Smooth muscle cell (in vitro differentiated cells): Measurements from ENCODE around the gene STX16. TPM values are rescaled to one million over a fixed set of nuclear protein-coding genes. Genes with fewer than 3 reads are reported as not detected.

Experiments used
- DNase-seq: peaks from one replicate; lab custom pipeline; 2025; ENCODE audit not compliant: unreplicated experiment; lab: John Stamatoyannopoulos, UW
- H2AFZ ChIP-seq: fragments of 200-600 bp; sonication (generic); 2 replicates; pipeline ENCODE4 v1.6.0; 2016; ENCODE audit warnings: antibody characterized with exemption, low read depth, mild to moderate bottlenecking
- H3F3A ChIP-seq: fragments of 200-600 bp; sonication (generic); 2 replicates; pipeline ENCODE4 v1.6.0; 2017; ENCODE audit warnings: antibody characterized with exemption, low read depth
- H3K27ac ChIP-seq: fragments of 200-600 bp; sonication (generic); 2 replicates; pipeline ENCODE4 v1.5.1; 2016; ENCODE audit warnings: low read depth, mild to moderate bottlenecking
- H3K27me3 ChIP-seq: fragments of 200-600 bp; sonication (generic); 2 replicates; pipeline ENCODE4 v1.6.1; 2016; ENCODE audit warnings: low read depth, mild to moderate bottlenecking
- H3K36me3 ChIP-seq: fragments of 200-600 bp; sonication (generic); 2 replicates; pipeline ENCODE4 v1.5.1; 2016; ENCODE audit warnings: low read depth
- H3K4me1 ChIP-seq: fragments of 200-600 bp; sonication (generic); 2 replicates; pipeline ENCODE4 v1.5.1; 2016; ENCODE audit warnings: low read depth
- H3K4me2 ChIP-seq: fragments of 200-600 bp; sonication (generic); 2 replicates; pipeline ENCODE4 v1.6.0; 2016; ENCODE audit warnings: mild to moderate bottlenecking
- H3K4me3 ChIP-seq: fragments of 200-600 bp; sonication (generic); 2 replicates; pipeline ENCODE4 v1.5.1; 2016; ENCODE audit warnings: mild to moderate bottlenecking
- H3K79me2 ChIP-seq: fragments of 200-600 bp; sonication (generic); 2 replicates; pipeline ENCODE4 v1.6.0; 2016; ENCODE audit warnings: low read depth, mild to moderate bottlenecking
- H3K9ac ChIP-seq: fragments of 200-600 bp; sonication (generic); 2 replicates; pipeline ENCODE4 v1.6.0; 2016; ENCODE audit warnings: low read depth
- H3K9me3 ChIP-seq: fragments of 200-600 bp; sonication (generic); replicated peaks from 2 replicates; pipeline ENCODE4 v1.5.1; 2016; ENCODE audit warnings: low read depth
- H4K20me1 ChIP-seq: fragments of 200-600 bp; sonication (generic); 2 replicates; pipeline ENCODE4 v1.6.0; 2016; ENCODE audit warnings: low read depth
- CTCF ChIP-seq: fragments of 200-600 bp; sonication (generic); IDR thresholded peaks from 2 replicates; pipeline ENCODE4 v1.5.1; 2017; ENCODE audit warnings: borderline replicate concordance, mild to moderate bottlenecking, antibody characterized with exemption; ENCODE audit not compliant: insufficient read depth, poor library complexity, severe bottlenecking
- WGBS: methylation state at CpG from one replicate; pipeline ENCODE4 v1.1.7; 2016; ENCODE audit warnings: low lambda C conversion rate; 5-methylcytosine and 5-hydroxymethylcytosine counted together
- polyA plus RNA-seq: library from polyadenylated mRNA; unstranded; fragments of >200 nt; fragmentation: Nextera tagmentation; extraction: Ambion mirVana; gene quantifications from 2 replicates; pipeline ENCODE4 v1.2.1, GENCODE V29; 2016
- total RNA-seq: library from RNA; depleted of rRNA; stranded (reverse); fragments of >200 nt; gene quantifications from 2 replicates; pipeline ENCODE4 v1.2.3, GENCODE V29; 2014

Gene STX16
- total and polyA plus RNA-seq, 2 experiments from 2014 or later: 22.5 to 35.8 TPM

GRCh38 chr20:58628491-58629214, 22.4 kb upstream of the STX16 start:
- Histone ChIP-seq H3K36me3 (no peaks in the 10 kb centered on the region), H3K27me3 (no peaks in the 10 kb centered on the region), H2AFZ (no peak overlapping the region), H3K79me2 (no peaks in the 10 kb centered on the region), H3K9ac (no peak overlapping the region), H4K20me1 (no peaks in the 10 kb centered on the region), H3K27ac (peak overlapping the region; percentile 82), H3K9me3 (no peaks in the 10 kb centered on the region), H3K4me2 (peak overlapping the region; percentile 72), H3K4me3 (no peak overlapping the region), H3K4me1 (peaks cover 13% of the 10 kb centered on the region), H3F3A (no peaks in the 10 kb centered on the region)
- 84% methylated on average over 11 of the region's 11 CpGs for WGBS
- TF ChIP-seq CTCF: no peak
- no peak for DNase-seq

- 33% methylated on average over 1 of the region's 1 CpG for WGBS
- no peaks in the 10 kb centered on the region for H3K9me3 ChIP-seq
- no peaks in the 10 kb centered on the region for H3K27me3 ChIP-seq
- peak overlapping the region; percentile 72 for H3K4me2 ChIP-seq
- H3K79me2 ChIP-seq: no peaks in the 10 kb centered on the region
- DNase-seq: no peak
- H3F3A ChIP-seq: peaks cover 3% of the 10 kb centered on the region
- peak overlapping the region; percentile 82 for H3K27ac ChIP-seq
- no peaks in the 10 kb centered on the region for H4K20me1 ChIP-seq
- H3K4me3 ChIP-seq: no peak overlapping the region
- TF ChIP-seq CTCF: no peak
- no peak overlapping the region for H2AFZ ChIP-seq
- H3K36me3 ChIP-seq: no peaks in the 10 kb centered on the region
- H3K9ac ChIP-seq: no peak overlapping the region
- peaks cover 11% of the 10 kb centered on the region for H3K4me1 ChIP-seq
These were observed 21.9 kb upstream of the STX16 start for GRCh38 chr20:58629215-58629580.

- Histone ChIP-seq H4K20me1 (no peaks in the 10 kb centered on the region), H3K4me3 (no peak overlapping the region), H3K36me3 (no peaks in the 10 kb centered on the region), H3K9me3 (no peaks in the 10 kb centered on the region), H2AFZ (peak overlapping the region; percentile 15), H3K4me1 (peaks cover 9% of the 10 kb centered on the region), H3K9ac (peak overlapping the region; percentile 28), H3K4me2 (peak overlapping the region; percentile 72), H3K27ac (peak overlapping the region; percentile 82), H3F3A (peaks cover 4% of the 10 kb centered on the region), H3K27me3 (no peaks in the 10 kb centered on the region), H3K79me2 (no peaks in the 10 kb centered on the region)
- no peak for DNase-seq
- 21% methylated on average over 4 of the region's 4 CpGs for WGBS
- no peak for TF ChIP-seq CTCF
These were observed 21.0 kb upstream of the STX16 start for GRCh38 chr20:58630063-58630462.
